GM21619 (cell line): ENCODE data around the gene PEPD.

Experiments used
- ATAC-seq: cut with Tn5 transposase; IDR thresholded peaks from one replicate; pipeline ENCODE4 v1.9.1; 2021; ENCODE audit not compliant: unreplicated experiment

Gene PEPD

DNA sequence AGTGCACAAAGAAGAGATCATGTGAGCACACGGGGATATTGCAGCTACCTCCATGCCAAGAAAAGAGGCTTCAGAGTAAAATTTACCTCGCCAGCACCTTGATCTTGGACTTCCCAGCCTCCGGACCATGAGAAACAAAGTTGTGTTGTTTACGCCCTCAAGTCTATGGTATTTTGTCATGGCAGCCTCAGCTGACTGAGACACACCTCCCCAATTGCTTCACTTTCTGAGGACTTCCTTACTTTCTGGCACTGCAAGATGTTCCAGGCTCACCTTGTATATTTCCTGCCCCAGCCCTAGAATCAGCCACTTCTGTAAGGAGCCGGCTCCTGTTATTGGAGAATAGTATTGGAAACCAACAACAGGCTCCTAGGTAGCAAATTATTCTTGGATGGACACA is 154.7 kb downstream of the PEPD start:
- ATAC-seq: no peak

DNA sequence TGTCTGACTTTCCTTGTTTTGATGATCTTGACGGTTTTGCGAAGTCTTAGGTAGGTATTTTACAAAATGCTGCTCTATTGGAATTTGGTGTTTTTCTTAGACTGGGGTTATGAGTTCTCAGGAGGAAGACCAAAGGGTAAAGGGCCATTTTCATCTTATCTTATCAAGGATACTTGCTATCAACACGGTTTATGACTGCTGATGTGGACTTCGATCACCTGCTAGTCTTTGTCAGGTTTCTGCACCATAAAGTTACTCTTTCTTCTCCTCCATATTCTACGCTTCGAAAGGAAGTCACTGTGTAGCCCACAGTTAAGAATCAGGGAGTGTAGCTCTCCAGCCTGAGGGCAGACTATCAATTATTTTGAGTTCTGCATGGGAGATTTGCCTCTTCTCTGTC is 155.5 kb downstream of the PEPD start:
- no peak for ATAC-seq

DNA sequence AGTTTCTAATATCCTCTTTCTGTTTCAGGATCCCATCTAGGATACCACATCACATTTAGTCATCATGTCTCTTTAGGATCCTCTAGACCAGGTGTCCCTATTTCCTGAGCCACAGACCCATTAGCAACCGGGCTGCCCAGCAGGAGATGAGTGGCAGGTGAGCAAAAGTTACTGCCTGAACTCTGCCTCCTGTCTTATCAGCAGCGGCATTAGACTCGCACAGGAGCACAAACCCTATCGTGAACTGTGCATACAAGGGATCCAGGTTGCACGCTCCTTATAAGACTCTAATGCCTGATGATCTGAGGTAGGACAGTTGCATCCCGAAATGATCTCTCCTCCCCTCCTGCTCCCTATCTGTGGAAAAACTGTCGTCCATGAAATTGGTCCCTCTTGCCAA is 155.9 kb downstream of the PEPD start:
- no peak for ATAC-seq

DNA sequence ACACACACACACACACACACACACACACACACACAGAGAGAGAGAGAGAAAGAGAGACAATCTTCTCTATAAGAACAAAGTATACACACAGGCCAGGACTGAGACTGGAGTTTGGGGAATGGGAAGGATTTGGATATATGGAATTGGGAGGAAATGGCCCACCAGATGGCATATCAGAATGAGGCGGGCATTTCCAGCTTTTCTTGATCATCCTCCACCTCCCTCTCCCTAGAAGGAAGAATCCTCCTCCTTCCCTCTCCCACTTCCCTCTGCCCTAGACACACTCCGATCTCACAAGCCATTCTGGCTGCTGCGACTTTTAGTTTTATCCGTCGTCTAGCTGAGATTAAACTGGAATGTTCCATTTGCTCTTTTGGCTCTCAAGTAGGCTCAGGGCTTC is 158.1 kb downstream of the PEPD start:
- no peak for ATAC-seq

DNA sequence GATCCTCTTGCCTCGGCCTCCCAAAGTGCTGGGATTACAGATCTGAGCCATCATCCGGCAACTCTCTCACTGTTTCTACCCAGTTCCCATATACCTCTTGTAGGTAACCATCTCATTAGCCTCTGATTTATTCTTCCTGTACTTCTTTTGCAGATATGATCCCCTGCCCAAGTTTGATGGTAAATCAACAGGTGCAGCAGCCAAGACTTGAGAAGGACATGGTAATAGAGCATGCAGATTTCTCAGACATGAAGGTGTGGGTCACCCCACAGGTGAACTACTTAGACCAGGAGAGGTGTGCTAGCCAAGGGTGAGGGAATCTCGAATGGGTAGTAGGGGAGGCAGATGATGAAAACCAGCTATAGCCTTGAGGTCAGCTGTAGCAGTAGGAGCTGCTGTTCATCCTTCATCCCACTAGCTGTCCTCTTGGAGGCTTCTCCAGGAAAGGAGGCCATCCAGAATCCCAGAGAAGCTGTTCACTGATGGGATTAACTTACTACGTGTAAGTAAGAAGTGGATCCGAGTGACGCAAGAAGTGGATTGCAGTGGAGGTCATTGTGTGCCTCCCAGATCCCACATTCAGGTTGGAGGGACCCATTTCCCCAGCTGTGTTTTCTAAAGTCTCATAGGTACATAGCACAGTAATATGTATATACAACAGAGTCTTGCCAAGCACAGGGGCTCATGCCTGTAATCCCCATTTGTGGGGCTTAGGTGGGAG is 158.9 kb downstream of the PEPD start:
- ATAC-seq: no peak

DNA sequence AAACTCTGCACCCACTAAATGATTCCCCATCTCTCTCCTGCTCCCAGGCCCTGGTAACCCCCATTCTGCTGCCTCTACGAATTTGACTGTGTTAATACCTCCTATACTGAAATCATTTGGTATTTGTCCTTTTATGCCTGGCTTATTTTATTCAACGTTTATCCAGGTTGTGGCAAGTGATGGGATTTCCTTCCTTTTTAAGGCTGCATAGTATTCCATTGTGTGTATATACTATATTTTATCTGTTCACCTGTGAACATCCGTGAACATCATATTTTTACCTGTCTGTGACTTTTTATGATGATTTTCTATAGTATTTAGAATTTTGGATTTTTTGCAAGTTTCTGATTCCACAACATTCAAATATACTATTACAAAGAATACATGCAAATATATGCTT is 162.0 kb downstream of the PEPD start:
- no peak for ATAC-seq

DNA sequence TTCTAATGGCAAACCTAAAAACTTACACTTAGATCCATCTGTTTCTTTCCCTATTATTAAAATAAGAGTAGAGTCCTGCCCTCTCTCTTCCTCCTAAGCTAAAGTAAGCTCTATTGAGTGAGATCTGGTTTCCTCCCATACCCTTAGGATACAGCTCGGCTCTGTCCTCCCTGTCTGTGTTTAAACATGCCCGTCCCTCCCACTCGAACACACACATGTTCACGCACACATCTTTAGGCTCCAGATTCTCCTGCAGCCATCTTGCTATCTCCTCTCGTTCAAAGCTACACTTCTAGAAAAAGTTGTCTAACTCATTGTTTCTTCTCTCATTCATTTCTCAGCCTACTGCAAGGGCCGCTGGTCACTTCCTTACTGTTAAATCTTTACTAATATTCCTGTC is 163.2 kb downstream of the PEPD start:
- no peak for ATAC-seq

DNA sequence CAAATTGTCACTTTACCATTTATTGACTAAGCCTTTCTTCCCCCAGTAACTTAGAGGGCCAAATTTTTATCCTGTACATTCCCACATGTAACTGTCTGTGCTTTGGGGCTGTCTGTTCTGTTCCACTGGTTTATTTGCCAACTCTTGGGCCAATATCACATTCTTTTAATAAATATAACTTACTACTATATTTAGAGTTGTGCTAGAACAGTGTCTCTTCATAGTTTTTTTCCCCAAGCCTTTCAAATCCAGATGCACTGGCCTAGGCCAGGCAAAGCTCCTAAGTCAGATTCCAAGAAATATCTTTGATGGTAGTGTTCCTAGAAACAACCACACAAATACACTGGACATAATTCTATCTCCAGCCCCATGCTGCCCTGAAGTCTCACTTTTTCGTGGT is 164.0 kb downstream of the PEPD start:
- no peak for ATAC-seq

DNA sequence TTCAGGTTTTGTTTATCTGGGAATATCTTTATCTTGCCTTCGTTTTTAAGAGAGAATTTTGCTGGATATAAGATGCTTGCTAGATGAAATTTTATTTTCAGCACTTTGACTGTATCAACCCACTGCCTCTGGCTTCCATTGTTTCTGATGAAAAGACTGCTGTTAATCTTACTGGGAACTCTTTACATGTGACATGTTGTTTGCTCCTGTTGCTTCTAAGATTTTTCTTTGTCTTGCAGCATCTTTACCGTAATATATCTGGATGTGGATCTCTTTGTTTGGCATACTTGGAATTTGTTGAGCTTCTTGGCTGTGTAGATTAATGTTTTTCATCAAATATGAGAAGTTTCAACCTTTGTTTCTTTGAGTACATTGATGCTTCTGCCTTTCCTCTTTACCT is 166.1 kb downstream of the PEPD start:
- no peak for ATAC-seq

DNA sequence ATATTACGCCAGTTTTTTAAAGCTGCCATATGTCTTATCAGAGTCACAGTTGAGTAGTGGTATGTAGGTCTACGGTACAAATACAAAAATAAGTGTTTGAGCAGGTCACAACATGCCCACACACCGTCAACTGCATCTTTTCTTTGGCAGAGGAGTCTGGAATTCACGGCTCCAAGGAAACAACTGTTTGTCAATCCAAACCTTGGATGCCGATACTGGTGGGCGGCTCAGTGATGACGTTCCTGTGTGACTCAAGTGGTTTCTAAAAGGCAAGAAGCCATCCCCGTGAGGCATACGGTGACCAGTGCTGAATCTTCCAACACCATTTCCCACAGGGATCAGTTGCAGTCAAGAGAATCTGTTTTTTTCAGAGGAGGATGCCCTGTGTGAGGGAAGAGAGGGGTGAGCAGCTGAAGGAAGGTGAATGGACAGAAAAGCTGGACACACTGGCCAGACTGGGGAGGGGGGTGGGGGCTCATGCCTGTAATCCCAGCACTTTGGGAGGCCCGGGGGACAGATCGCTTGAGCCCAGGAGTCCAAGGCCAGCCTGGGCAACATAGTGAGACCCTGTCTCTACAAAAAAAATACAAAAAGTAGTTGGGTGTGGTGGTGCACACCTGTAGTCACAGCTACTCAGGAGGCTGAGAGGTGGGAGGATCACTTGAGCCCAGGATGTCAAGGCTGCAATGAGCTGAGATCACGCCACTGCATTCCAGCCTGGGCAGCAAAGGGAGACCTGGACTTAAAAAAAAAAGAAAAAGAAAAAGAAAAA is 170.9 kb downstream of the PEPD start:
- ATAC-seq: no peak

DNA sequence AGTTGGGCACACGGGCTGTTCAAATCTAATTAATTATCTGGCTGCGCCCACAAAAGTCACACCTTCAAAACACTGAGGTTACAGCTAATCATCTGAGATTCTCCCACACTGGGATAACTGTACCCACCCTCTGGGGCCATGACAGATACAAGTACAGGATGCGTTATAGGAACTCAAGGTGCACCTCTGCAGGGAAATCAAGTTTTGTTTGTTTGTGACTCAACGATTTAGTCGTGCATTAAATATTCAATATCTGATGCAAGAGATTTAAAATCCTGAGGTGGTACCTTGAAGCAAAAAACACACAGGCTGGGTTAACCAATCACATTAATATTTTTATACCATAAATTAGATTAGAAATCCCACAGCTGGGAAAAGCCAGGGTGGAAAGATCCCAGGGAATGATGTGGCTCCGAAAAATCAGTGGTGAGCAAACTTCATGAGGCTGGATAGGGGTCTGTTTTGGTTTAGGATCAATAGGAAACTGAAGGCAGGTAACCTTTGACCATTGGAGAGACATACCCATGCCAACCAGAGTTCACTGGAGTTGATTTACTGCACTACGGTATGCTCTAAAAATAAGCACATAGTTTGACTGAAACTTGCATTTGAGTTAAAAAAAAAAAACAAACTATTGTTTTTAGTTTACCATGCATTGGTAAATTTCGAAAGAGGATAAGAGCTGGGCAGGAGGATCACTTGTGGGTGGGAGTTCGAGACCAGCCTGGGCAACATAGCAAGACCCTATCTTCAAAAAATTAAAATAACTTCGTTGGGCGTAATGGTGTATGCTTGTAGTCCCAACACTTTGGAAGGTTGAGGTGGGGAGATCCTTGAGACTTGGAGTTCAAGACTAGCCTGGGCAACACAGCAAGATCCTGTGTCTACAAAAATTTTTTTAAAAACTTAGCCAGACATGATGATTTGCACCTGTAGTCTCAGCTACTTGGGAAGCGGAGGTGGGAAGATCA is 172.0 kb downstream of the PEPD start:
- no peak for ATAC-seq

DNA sequence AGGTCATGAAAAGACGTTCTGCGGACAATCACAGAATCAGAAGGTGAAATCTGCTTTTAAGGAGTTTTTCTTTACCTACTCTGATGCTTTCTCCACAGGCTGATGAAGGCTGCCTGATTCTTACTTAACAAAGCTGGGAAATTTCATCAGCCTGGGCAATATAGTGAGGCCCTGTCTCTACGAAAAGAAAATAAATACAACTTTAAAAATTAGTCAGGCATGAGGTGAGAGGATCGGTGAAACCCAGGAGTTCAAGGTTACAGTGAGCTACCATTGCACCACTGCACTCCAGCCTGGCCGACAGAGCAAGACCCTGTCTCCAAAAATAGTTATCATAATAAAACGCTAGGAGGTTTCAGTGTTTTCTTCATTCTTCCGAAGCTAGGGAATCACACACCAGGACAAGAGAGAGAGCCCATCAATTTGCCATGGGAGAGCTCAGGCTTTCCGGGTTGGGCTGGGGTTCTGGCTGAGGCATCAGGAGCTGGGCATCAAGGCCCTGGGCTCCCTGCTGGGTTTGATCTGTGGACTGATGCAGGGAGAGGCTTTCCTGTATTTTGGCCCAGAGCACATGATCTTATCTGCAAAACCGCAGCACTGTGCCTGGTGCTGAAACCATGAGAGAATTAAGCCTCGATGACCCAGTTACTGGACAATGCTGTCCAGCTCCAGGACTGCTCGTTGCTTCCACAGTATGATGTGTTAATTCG is 173.1 kb downstream of the PEPD start:
- no peak for ATAC-seq

DNA sequence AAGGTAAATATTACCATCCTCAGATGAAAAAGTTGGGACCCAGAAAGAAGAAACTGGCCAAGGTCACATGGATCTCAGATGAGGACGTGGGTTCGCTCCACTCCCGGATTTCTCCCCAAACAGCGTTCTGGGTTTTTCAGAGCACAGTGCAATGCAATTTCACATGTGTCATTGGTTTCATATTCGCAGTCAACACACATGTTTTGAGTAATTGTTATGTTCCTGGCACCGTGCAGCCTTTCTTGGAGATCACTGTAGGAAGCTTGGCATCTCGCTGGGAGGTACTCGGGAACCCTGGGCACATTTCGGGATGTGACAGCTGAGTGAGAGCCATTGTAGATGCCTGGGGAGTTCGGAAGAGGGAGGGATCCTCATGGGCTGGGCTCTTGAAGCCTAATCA is 174.3 kb downstream of the PEPD start:
- ATAC-seq: no peak

DNA sequence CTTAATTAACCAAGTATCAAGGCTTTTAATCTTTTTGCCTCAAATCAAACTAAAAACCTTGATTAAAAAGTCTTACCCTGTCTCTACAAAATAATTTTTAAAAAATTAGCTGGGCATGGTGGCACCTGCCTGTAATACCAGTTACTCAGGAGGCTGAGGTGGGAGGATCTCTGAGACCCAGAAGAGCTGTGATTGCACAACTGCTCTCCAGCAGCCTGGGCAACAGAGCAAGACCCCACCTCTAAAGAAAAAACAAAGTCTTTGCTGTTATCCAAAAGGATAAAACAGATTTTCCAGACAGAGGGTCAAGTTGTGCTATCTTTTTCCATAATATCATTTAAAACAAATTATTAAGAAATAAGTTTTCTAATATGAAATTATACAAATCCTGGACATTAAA is 174.9 kb downstream of the PEPD start:
- no peak for ATAC-seq

DNA sequence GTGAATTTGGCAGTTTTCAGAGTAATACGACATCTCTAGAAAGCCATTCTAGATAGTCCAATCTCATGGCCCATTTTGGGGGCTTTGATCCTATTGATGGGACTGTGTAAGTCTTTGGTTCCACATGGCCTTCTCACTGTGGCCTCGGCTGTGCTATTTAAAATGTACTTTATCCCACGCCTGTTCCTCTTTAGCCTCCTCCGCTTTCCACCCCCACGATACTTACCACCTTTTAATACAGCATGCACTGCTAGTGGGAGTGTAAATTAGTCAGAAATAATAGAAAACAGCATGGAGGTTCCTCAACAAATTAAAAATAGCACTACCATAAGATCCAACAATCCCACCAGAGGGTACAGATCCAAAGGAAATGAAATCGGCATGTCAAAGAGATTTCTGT is 176.4 kb downstream of the PEPD start:
- ATAC-seq: no peak

DNA sequence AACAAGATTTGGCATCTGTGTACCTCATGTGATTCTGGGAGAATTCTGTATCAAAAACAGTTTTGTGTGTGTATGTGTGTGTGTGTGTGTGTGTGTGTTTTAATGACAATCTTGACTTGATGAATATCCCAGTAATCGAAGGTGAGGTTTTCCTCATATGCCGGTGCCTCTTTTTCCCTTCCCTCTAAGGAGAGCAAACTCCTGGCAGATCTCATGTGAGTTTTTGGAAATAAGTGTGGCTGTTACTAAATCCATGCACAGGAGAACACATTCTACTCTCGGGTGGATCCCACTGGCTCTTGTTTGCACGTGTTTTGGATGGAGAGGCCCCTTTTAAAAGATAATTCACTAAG is 177.0 kb downstream of the PEPD start:
- no peak for ATAC-seq

DNA sequence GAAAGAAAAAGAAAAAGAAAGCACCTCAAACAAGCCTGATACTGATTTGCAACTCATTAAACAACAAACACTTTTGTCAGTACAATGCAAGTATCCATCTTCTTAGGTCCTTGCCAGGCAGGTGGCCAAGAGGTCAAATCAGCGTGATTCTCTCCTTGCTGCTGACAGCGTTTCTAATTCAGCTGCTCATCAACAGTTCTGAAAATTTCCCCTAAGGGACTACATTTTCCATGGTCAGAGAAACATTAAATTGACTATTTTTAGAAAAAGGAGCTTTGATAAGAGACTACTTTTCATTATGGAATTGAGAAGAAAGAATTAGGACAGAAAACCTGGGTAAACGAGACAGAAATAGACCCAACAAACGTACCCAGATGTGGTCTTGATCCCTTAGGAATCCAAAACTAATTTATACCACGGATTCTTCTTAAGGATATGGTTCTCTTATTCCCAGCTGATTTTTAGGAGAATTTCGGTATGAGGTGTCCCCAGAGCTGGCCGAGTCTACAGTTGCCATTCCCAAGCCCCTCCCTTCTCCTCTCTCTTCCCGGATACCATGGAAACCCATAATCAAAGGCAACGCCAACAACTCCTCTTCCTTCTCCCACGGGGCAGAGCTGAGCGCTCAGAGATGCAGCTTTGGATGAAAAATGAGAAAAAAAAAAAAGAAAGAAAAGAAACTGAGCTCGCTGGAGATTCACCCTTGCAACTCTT is 177.6 kb downstream of the PEPD start:
- no peak for ATAC-seq

DNA sequence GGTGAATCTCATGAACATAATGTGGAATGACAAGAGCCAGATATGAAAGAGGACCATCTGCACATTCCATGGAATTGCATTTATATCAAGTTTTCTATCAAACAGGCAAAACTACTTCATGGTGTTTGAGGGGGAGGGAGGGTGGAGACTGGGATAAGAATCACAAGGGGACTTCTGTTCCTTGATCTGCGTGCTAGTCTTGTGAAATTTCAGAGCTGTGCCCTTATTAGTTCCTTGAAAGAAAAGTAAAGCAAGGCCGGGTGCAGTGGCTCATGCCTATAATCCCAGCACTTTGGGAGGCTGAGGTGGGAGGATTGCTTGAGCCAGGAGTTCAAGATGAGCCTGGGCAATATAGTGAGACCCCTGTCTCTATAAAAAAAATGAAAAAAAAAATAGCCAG is 178.3 kb downstream of the PEPD start:
- ATAC-seq: no peak

DNA sequence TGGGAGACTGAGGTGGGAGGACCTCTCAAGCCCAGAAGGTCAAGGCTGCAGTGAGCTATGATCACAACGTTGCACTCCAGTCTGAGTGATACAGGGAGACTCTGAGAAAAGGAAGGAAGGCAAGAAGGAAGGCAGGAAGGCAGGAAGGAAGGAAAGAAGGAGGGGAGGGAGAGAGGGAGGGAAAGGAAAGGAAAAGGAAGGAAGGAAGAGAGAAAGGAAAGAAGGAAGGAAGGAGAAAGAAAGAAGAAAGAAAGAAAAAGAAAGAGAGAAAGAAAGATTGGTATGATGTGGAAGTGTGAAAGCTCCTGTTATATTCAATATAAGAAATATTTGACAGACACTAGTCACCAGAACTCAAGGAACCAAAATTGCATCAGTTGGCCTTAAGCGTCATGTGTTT is 180.6 kb downstream of the PEPD start:
- ATAC-seq: no peak
